Embryonic facial prominence (tissue), 1 donor: ENCODE results near the gene RBP2.

Experiments used
- DNase-seq: peaks from one replicate; pipeline ENCODE4 v3.0.0-alpha.2; 2016; ENCODE audit errors: extremely low spot score

RBP2 gene

GRCh38 chr3:139481116-139481515 is 4.8 kb upstream of the RBP2 start:
- DNase-seq = no peak

DNA sequence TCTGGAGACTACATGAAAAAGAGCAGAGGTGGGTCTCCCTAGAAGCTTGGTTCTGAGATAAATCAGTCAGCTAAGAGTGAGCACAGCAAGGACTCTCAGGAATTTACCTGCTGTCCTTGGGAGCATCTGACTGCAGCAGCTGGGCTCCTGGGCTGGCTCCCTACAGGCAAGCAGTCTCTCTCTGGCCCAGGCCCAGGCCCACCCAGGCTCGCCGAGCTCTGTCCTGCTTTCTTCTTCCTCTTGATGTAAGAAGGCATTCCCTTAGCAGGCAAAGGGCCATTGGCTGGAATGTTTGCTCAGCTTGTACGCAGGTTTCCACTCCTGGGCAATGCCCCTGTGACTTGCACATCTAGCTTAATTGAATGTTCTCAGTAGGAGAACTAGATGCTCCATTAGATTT is 4.3 kb upstream of the RBP2 start:
- DNase-seq = no peak

DNA sequence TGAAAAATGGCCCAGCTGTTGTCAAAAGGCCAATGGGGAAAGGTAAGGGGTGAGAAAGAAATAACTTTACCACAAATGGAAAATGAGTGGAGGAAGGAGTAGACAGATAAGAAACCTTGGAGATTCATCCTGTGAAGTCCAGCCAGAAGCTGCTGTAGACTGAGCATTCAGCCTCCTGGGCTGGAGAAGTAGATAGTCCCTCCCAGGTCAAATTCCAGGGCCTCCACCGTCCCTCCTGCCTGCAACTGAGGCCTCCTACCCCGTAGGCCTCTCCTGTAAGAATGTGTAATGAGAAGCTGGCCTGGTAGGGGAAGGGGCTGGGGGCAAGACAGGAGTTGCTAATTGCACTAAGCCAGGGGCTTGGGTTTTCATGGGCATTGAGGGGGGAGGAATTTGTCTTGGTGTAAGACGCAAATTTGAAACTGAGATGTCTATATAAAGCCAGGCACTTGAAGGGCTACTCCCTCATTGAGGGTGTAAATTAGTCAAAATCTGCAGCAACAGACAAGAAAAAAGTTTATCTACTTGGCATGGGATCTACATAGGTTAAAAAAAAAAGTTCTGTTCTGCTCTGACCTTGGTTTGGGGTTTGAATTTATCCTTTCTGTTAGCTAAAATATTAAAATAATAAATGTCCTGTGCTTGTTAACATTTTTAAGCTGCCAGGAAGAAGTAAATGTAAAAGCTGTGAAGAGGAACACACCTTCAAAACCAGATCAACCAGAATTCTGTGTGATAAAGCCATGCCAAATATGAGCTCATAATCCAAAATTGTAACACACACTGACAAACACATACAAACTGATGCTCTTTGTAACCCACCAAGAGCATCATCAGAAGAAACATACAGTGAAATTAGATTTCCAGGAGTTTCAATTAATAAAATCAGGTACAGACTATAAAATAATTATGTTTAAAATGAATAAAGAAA is 1.7 kb upstream of the RBP2 start:
- no peak for DNase-seq

DNA sequence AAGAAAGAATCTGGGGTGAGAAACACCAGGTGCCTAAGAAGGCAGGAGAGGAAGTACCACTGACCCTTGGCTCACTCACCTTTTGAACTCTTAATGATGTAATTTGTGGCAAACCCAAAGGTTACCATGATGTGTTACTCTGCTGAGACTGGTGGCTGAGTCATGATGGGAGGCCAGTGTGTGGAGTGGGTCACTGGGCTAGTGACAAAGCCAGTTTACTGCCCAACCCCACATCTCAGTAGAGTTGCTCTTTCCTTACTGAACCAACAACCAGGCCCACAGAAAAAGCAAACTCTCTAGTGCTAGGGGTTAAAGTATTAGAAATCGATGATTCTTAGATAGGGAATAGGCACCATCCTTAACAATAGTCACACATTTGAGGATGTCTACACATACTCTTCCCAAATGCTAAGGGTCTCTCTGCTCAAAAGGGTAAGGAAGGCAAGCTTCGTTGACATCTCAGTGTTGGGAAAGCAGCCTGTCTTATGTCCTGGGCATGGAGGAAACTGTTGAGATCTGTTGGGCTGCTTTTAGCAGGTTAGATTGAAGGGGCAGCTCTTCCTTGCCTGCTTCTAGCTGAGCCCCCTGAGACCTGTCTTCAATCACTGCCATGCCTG is 3.1 kb downstream of the RBP2 start:
- no peak for DNase-seq

- DNase-seq = no peak
Measured at GRCh38 chr3:139472380-139473010, 3.8 kb downstream of the RBP2 start.

DNA sequence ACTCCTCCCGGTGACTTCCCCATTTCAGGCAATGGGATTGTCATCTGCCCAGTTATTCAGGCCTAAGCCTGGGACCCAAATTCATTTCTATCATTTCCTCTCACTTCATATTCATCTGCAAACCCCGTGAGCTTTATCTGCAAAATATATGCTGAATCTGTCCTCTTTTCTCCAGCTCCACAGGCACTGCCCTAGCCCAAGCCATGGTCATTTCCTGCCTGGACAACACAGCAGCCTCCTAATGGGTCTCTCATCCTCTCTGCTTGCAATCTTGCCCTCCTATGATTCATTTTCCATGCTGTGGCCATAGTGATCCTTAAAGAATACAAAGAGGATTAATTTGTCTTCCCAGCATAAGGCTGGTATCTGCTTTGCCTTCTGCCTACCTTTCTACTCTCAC is 6.1 kb downstream of the RBP2 start:
- DNase-seq = no peak

DNA sequence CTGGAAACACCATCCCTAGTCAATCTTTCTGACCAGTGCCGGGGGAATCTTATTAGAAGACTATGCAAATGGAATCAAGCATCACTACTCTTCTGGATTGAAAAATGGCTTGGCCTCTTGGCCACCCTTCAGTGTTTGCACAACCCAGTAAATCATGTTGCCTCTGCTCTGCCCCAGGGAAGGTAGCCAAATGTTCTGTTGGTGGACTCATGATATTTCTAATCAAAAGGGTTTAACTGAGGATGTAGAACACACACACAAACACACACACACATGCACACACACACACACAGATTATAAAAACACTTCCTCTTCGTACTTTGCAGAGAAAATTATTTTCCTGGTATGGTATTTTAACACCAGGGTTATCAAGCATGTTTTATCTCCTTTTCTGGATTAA is 7.9 kb downstream of the RBP2 start:
- DNase-seq = no peak

GRCh38 chr3:139466360-139466759 is 10.0 kb downstream of the RBP2 start:
- DNase-seq = no peak

DNA sequence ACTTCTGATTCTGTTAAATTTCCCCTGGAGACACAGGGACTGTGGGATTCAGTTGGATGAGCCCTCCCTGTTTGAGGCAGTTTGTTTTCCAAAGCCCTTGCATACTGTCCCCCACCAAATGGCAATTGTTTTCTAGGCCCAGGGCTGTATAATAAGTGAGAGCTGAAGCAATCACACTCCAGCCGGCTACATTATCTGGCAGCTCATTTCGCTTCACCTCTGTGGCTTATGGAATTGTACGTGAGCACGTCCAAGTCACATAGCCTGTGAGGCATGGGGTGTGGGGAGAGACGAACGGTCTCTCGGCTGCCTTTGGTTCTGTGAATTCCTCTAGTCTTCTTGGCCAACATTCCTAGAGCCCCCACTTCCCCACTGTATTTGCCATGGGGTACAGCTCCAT is 10.7 kb downstream of the RBP2 start:
- no peak for DNase-seq

GRCh38 chr3:139463466-139463865 is 12.8 kb downstream of the RBP2 start:
- DNase-seq = no peak

GRCh38 chr3:139460529-139460928 is 15.8 kb downstream of the RBP2 start:
- DNase-seq = no peak

- DNase-seq = no peak
Measured at GRCh38 chr3:139460076-139460475, 16.2 kb downstream of the RBP2 start.

DNA sequence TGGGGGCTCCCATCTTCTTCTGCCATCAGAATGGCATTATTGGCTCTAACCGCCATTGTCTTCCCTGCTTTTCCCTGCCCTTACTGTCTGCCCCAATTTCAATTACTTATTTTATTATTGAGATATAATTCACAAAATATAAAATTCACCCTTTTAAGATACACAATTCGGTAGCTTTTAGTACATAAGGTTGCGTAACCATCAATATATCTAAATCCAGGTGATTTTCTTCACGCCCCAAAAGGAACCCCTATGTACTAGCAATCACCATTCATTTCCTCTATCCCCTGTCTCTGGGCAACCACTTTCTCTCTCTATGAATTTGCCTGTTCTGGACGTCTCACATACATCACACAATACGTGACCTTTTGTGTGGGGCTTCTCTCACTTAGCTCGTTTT is 18.0 kb downstream of the RBP2 start:
- DNase-seq = no peak

DNA sequence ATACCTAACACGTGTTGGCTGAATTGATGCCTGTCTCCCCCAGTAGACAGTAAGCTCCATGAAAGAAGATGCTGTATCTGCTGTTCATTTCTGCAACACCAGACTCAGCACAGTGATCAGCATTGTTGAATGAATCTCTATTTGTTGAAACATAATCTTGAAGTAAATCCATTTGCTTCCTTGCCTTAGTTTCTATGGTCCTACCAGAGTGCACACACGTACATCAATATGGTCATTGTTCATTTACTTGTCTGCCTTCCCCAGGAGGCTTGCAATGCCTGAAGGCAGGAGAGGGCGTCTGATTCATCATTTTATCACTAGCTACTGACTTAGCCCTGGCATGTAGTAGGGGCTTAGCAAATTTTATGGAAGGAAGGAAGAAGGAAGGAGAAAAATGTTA is 19.2 kb downstream of the RBP2 start:
- DNase-seq = no peak

DNA sequence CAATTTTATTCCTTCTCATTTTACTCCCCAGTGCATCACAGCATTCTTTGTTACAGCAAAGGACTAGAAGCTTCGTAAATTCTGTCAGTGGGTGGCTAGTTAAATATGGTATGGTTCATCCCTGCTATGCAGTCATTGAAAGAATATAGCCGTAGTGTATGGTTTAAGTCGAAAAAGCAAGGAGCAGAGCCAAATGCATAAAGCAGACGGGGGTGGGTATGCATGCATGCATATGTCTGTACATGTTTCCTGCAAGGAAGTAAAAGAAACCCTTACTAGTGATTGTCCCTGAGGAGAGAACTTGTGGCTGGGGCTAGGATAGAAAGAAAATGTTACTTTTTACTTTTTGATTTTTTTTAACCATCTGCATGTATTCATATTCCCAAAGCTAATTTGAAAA is 19.9 kb downstream of the RBP2 start:
- DNase-seq = no peak

DNA sequence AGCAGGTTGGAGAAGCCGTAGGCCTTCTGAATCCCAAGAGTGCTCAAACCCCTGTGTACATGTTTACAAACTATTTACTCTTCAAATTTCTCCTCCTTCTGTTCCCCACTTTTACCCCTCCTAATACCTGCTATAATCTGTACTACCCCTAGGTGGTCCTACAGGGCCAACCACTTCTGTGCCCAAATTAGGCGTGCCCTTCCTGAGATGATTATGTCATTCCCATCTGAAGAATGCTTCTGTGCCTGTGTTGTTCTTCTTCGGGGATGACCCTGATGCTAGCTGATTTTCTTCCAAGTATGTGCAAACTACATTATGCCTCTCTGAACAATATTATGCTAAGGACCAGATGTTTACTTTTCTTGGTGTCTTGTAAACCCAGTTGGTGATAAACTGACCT is 20.5 kb downstream of the RBP2 start:
- no peak for DNase-seq

- DNase-seq = no peak
Measured at GRCh38 chr3:139455206-139455605, 21.1 kb downstream of the RBP2 start.

DNA sequence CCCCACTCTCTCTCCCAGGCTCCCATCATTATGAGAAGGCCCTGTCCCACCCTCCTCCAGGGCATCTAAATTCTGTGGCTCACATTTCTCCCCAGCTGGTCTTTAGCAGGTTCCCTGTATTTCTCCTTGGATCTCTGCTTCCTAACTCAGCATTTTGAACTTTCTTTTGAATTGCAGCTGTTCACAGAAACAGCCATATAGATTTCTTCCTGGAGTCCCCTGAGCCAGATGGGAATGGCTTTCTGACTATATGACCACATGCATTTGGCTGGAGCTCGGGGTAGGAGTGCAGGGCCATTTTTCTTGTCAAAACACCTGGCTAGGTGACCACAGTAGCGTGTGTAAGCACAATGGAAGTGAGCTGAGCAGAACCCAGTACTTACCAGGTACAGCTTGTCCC is 22.0 kb downstream of the RBP2 start:
- no peak for DNase-seq

- DNase-seq = no peak
Measured at GRCh38 chr3:139450159-139450558, 26.2 kb downstream of the RBP2 start.

DNA sequence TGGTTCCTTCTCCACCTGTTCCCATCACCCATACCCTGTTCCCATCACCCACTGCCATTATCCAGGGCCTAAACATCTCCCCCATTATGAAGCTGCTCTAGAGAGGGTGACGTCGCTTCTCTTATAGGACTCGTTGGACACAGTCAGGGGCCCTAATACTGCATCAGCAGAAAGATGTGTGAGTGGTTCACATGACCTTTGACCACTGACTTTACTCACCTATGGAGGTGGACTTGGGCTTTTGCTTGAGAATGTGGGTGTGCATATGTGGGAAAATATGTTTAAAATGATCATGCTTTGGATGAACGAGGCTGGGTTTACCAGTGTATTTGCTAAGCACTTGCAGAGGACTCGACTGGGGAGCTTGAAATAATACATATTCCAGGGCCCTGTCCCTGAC is 26.8 kb downstream of the RBP2 start:
- no peak for DNase-seq

DNA sequence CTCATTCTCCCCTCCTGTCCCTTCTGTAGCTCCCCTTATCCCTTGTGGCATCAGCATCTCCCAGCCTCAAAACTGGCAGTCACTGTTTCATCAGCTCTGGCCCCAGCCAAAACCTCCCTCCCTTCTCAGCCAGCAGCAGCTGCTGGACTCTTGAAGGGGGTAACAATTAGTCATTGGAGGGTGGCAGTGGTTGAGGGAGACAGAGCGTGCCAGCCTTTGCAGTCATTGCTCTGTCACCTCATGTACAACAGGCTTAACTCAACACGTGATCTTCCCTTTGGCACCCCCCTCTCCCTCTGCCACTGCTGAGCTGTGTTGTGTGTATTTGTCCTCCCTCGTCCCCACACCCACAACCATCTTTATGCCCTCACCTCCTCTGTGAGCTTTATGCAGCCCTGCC is 28.2 kb downstream of the RBP2 start:
- no peak for DNase-seq

- no peak for DNase-seq
Measured at GRCh38 chr3:139447486-139447885, 28.8 kb downstream of the RBP2 start.

DNA sequence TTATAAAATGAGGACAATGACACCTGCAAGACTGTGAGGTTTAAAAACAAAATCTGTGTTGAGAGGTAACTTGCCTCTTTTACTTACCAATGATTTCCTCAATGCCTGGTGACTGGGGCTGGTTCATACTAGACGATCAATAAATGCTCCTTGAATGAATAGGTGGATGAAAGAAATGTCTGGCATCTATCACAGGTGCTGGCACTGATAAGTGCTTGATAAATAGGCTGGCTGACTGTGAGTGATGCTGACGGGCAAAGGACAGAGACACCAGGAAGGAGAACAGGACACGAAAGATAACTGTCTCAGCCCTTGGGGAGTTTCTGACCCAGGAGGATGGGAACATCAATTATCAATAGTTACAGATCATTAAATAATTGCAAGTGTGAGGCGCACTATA is 31.9 kb downstream of the RBP2 start:
- DNase-seq = no peak
